Ovary (tissue), 3 donors: Measurements from ENCODE around the gene HAP1.

Source experiments
- EP300 ChIP-seq: sonication (generic); formaldehyde crosslinking; IDR thresholded peaks from one replicate; pipeline ENCODE4 v1.6.1; 2017; ENCODE audit warnings: antibody characterized with exemption
- POLR2A ChIP-seq: fragments of 450-650 bp; IDR thresholded peaks from one replicate; pipeline ENCODE4 v1.6.1; 2017; ENCODE audit warnings: antibody characterized with exemption, mild to moderate bottlenecking, moderate library complexity
- TF ChIP-seq, protein P1 (sequence below), 3 donors: fragments of 450-650 bp in 2 of 3; fragments of 200-600 bp in 1 of 3; IDR thresholded peaks; one replicate each; pipeline versions ENCODE4 v1.5.1 to v1.8.0; 2016 to 2022; ENCODE audit warnings: antibody characterized with exemption in 3 of 3, mild to moderate bottlenecking in 1 of 3
- donor health status: DM: no; HTN: no; CAD: no.

GRCh38 chr17:41678411-41678906 is 56.0 kb downstream of the HAP1 start:
- TF ChIP-seq, protein P1, sequence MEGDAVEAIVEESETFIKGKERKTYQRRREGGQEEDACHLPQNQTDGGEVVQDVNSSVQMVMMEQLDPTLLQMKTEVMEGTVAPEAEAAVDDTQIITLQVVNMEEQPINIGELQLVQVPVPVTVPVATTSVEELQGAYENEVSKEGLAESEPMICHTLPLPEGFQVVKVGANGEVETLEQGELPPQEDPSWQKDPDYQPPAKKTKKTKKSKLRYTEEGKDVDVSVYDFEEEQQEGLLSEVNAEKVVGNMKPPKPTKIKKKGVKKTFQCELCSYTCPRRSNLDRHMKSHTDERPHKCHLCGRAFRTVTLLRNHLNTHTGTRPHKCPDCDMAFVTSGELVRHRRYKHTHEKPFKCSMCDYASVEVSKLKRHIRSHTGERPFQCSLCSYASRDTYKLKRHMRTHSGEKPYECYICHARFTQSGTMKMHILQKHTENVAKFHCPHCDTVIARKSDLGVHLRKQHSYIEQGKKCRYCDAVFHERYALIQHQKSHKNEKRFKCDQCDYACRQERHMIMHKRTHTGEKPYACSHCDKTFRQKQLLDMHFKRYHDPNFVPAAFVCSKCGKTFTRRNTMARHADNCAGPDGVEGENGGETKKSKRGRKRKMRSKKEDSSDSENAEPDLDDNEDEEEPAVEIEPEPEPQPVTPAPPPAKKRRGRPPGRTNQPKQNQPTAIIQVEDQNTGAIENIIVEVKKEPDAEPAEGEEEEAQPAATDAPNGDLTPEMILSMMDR (IDR thresholded peaks at IDR 0.05): no peak
- TF ChIP-seq EP300 (no peak), POLR2A (no peak)
